Superior temporal gyrus (tissue), 1 donor: ENCODE data around the gene ZFP57.
A peak's percentile ranks its signal among the peaks of the same experiment; 100 is the strongest.

ENCODE experiments used
- DNase-seq: peaks from one replicate; pipeline ENCODE4 v3.0.0-alpha.2; 2016; ENCODE audit errors: extremely low spot score

ZFP57 gene

GRCh38 chr6:29626948-29627754 is 53.8 kb downstream of the ZFP57 start:
- peak; percentile 17 for DNase-seq

DNA sequence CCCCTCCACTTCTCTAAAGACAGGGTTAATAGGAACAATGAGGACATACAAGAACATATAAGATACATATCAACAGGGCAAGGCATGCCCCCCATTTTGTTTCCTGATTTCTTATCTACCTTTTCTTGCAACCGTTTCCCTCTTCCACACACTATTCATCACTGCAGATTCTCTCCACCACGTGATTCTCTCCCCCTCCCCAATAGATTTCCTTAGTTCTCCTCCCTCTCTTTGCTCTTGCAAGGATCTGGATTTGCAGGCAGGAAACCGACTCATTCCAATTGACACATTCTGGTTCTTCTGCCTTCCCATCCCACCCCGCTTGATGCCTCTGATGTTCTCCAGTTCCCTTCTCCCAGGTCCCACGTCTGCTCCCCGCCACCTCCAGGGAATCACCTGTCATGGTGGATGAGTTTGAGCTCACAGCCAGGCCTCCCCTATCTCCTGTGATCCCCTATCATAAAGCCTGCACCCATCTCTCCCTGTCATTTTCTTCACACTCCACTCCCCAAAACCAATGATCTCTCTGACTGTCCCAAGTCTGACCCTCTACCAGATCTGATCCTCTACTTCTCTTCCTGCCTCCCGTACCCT is 55.5 kb downstream of the ZFP57 start:
- DNase-seq = no peak

DNA sequence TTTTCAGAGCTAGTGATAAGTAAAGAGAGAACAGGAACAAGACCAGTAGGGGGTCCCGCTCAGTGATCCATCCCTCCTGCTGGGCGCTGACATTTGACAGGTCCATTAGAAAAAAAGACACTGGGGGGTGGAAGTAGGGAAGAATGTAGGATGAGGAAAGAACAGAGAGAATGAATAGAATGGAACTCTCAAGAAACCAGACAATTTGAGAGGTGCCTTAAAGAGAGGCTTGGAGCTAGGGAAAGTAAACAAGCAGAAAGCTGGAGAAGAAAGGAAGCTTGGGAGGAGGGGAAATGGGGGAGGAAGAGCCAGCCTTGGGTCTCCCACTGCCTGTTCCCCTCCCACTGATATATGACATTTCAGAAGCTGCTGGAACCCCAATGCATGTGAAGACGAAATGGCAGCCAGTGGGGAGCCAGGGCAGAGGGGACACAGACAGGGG is 56.4 kb downstream of the ZFP57 start:
- DNase-seq = no peak
